ENCODE data around the gene PAQR4.

PAQR4 gene

GRCh38 chr16:2969545-2970521, 685 bp downstream of the PAQR4 start:
- ChIA-PET CTCF (interaction anchor here (0.6 to 1.6 kb wide), 10 partner anchors 9 to 101 kb away, joined by 3 to 6 read pairs (median 3); no protein-coding TSS in a partner anchor), POLR2A (interaction anchor here (0.5 to 0.9 kb wide), 4 partner anchors 8 to 1796 kb away, joined by 3 to 4 read pairs (median 3); partner anchors contain the start of gene PKMYT1)
- Histone ChIP-seq H3K27ac (ENCODE audit: insufficient read depth in 1 of 2, low read depth in 1 of 2, low read length in 2 of 2, poor library complexity in 1 of 2, severe bottlenecking in 2 of 2) (no peak overlapping the region), H3K27me3 (replicated peaks in 2 of 5; ENCODE audit: control insufficient read depth in 4 of 5, insufficient read depth in 5 of 5, low read length in 4 of 5) (peaks cover 0 to 39% (median 14%) of the 10 kb centered on the region in 5 experiments), H3K36me3 (ENCODE audit: control insufficient read depth in 4 of 4, insufficient read depth in 4 of 4, low read length in 3 of 4) (peaks cover 0 to 44% (median 20%) of the 10 kb centered on the region in 4 experiments), H3K4me3 (ENCODE audit: control insufficient read depth in 1 of 7, extremely low read depth in 1 of 7, insufficient read depth in 4 of 7, low read depth in 2 of 7, low read length in 6 of 7) (peak overlapping the region; percentile 71 to 87 (median 82)), H3K9me3 (ENCODE audit: control extremely low read depth in 1 of 5, control insufficient read depth in 4 of 5, insufficient read depth in 2 of 5, low read depth in 1 of 5, low read length in 4 of 5) (no peaks in the 10 kb centered on the region), H3K4me1 (ENCODE audit: control extremely low read depth in 1 of 4, control insufficient read depth in 4 of 4, insufficient read depth in 4 of 4, low read length in 3 of 4) (peaks cover 0 to 51% (median 43%) of the 10 kb centered on the region in 4 experiments)
- peak; percentile 83 to 89 (median 88) for DNase-seq
- under 1% methylated on average over 69 of the region's 83 CpGs for WGBS (ENCODE audit: insufficient coverage)

DNA sequence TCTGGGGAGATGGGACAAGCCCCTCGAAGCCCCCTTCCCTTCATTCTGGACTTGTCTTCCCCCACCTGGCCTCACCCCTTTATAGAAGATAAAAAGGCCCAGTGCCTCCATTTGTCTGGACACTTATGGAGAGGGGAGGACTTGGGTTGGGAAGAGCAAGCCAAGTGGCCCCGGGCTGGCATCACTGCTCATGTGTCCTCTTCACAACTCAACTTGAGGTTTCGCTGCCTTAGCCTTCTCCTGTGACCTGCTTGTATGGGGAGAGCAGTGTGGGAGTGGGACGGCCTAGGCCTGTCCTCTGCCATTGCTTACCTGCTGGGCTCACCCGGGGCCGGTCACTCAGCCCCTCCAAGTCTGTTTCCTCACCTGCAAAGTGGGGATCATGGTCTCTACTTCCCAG, 1.4 kb downstream of the PAQR4 start:
- DNase-seq = no peak
- Histone ChIP-seq H3K27ac (ENCODE audit: insufficient read depth in 1 of 2, low read depth in 1 of 2, low read length in 2 of 2, poor library complexity in 1 of 2, severe bottlenecking in 2 of 2) (no peak overlapping the region), H3K27me3 (replicated peaks in 2 of 5; ENCODE audit: control insufficient read depth in 4 of 5, insufficient read depth in 5 of 5, low read length in 4 of 5) (peaks cover 0 to 33% (median 14%) of the 10 kb centered on the region in 5 experiments), H3K4me1 (ENCODE audit: control extremely low read depth in 1 of 4, control insufficient read depth in 4 of 4, insufficient read depth in 4 of 4, low read length in 3 of 4) (peaks cover 0 to 47% (median 39%) of the 10 kb centered on the region in 4 experiments), H3K36me3 (ENCODE audit: control insufficient read depth in 4 of 4, insufficient read depth in 4 of 4, low read length in 3 of 4) (peaks cover 0 to 51% (median 24%) of the 10 kb centered on the region in 4 experiments), H3K4me3 (ENCODE audit: control insufficient read depth in 1 of 7, extremely low read depth in 1 of 7, insufficient read depth in 4 of 7, low read depth in 2 of 7, low read length in 6 of 7) (peak overlapping the region in 5 of 7 experiments; percentile 71 to 87 (median 83)), H3K9me3 (ENCODE audit: control extremely low read depth in 1 of 5, control insufficient read depth in 4 of 5, insufficient read depth in 2 of 5, low read depth in 1 of 5, low read length in 4 of 5) (no peaks in the 10 kb centered on the region)
- ChIA-PET POLR2A (interaction anchor here (0.5 to 0.9 kb wide), 3 partner anchors 8 to 58 kb away, joined by 3 to 4 read pairs (median 3); partner anchors contain the start of gene PKMYT1), CTCF (interaction anchor here (0.8 to 1.6 kb wide), 9 partner anchors 8 to 102 kb away, joined by 3 to 6 read pairs (median 3); no protein-coding TSS in a partner anchor)
- WGBS (ENCODE audit: insufficient coverage) = 100% methylated on average over 5 of the region's 6 CpGs

GRCh38 chr16:2971134-2971984, 2.2 kb downstream of the PAQR4 start:
- Histone ChIP-seq H3K4me3 (ENCODE audit: control insufficient read depth in 1 of 7, extremely low read depth in 1 of 7, insufficient read depth in 4 of 7, low read depth in 2 of 7, low read length in 6 of 7) (peak overlapping the region in 1 of 7 experiments; percentile 87), H3K27me3 (replicated peaks in 2 of 5; ENCODE audit: control insufficient read depth in 4 of 5, insufficient read depth in 5 of 5, low read length in 4 of 5) (peaks cover 0 to 25% (median 9%) of the 10 kb centered on the region in 5 experiments), H3K36me3 (ENCODE audit: control insufficient read depth in 4 of 4, insufficient read depth in 4 of 4, low read length in 3 of 4) (peaks cover 0 to 59% (median 26%) of the 10 kb centered on the region in 4 experiments), H3K9me3 (ENCODE audit: control extremely low read depth in 1 of 5, control insufficient read depth in 4 of 5, insufficient read depth in 2 of 5, low read depth in 1 of 5, low read length in 4 of 5) (no peaks in the 10 kb centered on the region), H3K27ac (ENCODE audit: insufficient read depth in 1 of 2, low read depth in 1 of 2, low read length in 2 of 2, poor library complexity in 1 of 2, severe bottlenecking in 2 of 2) (no peak overlapping the region), H3K4me1 (ENCODE audit: control extremely low read depth in 1 of 4, control insufficient read depth in 4 of 4, insufficient read depth in 4 of 4, low read length in 3 of 4) (peaks cover 0 to 40% (median 33%) of the 10 kb centered on the region in 4 experiments)
- DNase-seq = no peak
- ChIA-PET POLR2A (no interaction called here), CTCF (interaction anchor here (0.6 to 2.8 kb wide), 5 partner anchors 9 to 1499 kb away, joined by 3 to 13 read pairs (median 4); partner anchors contain the start of gene PKMYT1)
- WGBS (ENCODE audit: insufficient coverage) = 98% methylated on average over 28 of the region's 35 CpGs

DNA sequence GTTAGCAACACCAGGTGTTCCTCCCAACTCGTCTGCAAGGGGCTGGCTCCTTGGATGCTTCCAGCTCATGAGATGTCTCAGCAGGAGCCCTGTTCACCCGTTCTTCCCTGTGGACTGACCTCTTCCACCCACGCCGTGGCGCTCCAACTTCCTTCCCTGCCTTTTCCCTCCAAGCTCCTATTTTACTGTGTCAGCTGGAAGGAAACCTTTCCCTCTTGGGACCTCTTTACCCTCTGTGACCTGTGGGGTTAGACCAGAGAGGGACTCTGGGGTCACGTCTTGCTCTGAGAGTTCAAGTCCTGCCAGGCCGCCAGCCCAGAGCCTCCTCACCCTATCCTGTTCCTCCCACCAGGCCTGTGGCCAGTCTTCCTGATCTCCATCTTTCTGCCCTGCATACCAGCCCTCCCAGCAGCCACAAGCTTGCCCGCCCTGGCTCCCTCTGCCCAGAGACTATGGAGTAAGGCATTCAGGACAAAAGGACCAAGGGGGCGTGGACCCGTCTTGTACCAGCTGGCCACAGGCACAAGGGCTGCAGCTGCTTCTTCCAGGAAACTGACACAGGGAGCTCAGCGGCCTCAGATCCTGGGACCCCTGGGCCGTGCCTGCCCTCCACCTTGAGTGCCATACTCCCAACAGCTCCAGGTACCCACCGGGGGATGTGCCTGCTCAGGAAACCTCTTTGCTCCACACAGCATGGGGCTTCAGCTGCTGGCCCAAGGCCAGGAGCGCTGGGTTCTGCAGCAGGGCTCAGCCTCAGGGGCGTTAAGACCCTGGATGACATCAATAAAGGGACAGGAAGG, 3.0 kb downstream of the PAQR4 start:
- ChIA-PET CTCF (interaction anchor here (0.6 to 2.8 kb wide), 6 partner anchors 8 to 1499 kb away, joined by 3 to 13 read pairs (median 4); partner anchors contain the start of gene PKMYT1), POLR2A (no interaction called here)
- Histone ChIP-seq H3K27ac (ENCODE audit: insufficient read depth in 1 of 2, low read depth in 1 of 2, low read length in 2 of 2, poor library complexity in 1 of 2, severe bottlenecking in 2 of 2) (no peak overlapping the region), H3K9me3 (ENCODE audit: control extremely low read depth in 1 of 5, control insufficient read depth in 4 of 5, insufficient read depth in 2 of 5, low read depth in 1 of 5, low read length in 4 of 5) (no peaks in the 10 kb centered on the region), H3K4me3 (ENCODE audit: control insufficient read depth in 1 of 7, extremely low read depth in 1 of 7, insufficient read depth in 4 of 7, low read depth in 2 of 7, low read length in 6 of 7) (peak overlapping the region in 1 of 7 experiments; percentile 4), H3K27me3 (replicated peaks in 2 of 5; ENCODE audit: control insufficient read depth in 4 of 5, insufficient read depth in 5 of 5, low read length in 4 of 5) (peaks cover 0 to 17% (median 9%) of the 10 kb centered on the region in 5 experiments), H3K36me3 (ENCODE audit: control insufficient read depth in 4 of 4, insufficient read depth in 4 of 4, low read length in 3 of 4) (peaks cover 0 to 67% (median 27%) of the 10 kb centered on the region in 4 experiments), H3K4me1 (ENCODE audit: control extremely low read depth in 1 of 4, control insufficient read depth in 4 of 4, insufficient read depth in 4 of 4, low read length in 3 of 4) (peaks cover 0 to 33% (median 30%) of the 10 kb centered on the region in 4 experiments)
- WGBS (ENCODE audit: insufficient coverage) = 93% methylated on average over 13 of the region's 15 CpGs
- no peak for DNase-seq

DNA sequence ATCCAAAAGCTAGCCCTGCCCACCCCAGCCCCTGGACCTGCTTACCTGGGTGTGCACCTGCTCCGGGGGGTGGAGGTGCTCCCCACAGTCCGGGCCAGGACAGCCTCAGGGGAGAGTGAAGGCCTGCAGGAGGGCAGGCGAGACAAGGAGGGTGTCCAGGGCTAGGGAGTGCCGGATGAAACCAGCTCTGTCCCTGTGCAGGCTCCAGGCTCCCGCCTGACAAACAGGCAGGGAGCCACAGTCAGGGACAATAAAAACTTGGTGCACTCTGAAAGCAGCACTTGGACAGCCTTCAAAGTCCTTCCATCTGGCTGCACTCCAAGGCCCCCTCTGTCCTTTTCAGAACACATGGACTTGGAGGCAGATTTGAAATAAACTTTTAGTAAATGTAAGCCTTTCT, 3.9 kb downstream of the PAQR4 start:
- ChIA-PET POLR2A (no interaction called here), CTCF (interaction anchor here (1.1 to 2.8 kb wide), 2 partner anchors 11 to 89 kb away, joined by 3 to 13 read pairs; no protein-coding TSS in a partner anchor)
- H3K27ac ChIP-seq (ENCODE audit: insufficient read depth in 1 of 2, low read depth in 1 of 2, low read length in 2 of 2, poor library complexity in 1 of 2, severe bottlenecking in 2 of 2) = no peak overlapping the region
- peaks cover 0 to 8% (median 2%) of the 10 kb centered on the region in 5 experiments for H3K27me3 ChIP-seq (replicated peaks in 2 of 5; ENCODE audit: control insufficient read depth in 4 of 5, insufficient read depth in 5 of 5, low read length in 4 of 5)
- peaks cover 0 to 33% (median 22%) of the 10 kb centered on the region in 4 experiments for H3K4me1 ChIP-seq (ENCODE audit: control extremely low read depth in 1 of 4, control insufficient read depth in 4 of 4, insufficient read depth in 4 of 4, low read length in 3 of 4)
- 97% methylated on average over 4 of the region's 5 CpGs for WGBS (ENCODE audit: insufficient coverage)
- no peak for DNase-seq
- no peak overlapping the region for H3K4me3 ChIP-seq (ENCODE audit: control insufficient read depth in 1 of 7, extremely low read depth in 1 of 7, insufficient read depth in 4 of 7, low read depth in 2 of 7, low read length in 6 of 7)
- H3K36me3 ChIP-seq (ENCODE audit: control insufficient read depth in 4 of 4, insufficient read depth in 4 of 4, low read length in 3 of 4) = peaks cover 0 to 76% (median 27%) of the 10 kb centered on the region in 4 experiments
- H3K9me3 ChIP-seq (ENCODE audit: control extremely low read depth in 1 of 5, control insufficient read depth in 4 of 5, insufficient read depth in 2 of 5, low read depth in 1 of 5, low read length in 4 of 5) = no peaks in the 10 kb centered on the region
